GM19463 (cell line): Measurements from ENCODE around the gene PRKCG.
"Not testable (repeated sequence)": the region's sequence is repeated elsewhere in the genome, so short reads cannot be mapped to it uniquely, and the experiment has no call there.

ENCODE experiments used
- ATAC-seq: cut with Tn5 transposase; IDR thresholded peaks from one replicate; pipeline ENCODE4 v1.9.1; 2021; ENCODE audit warnings: mild to moderate bottlenecking, moderate library complexity; ENCODE audit not compliant: unreplicated experiment

The PRKCG gene

GRCh38 chr19:53881482-53882390 is at the start of gene PRKCG:
Gene PRKCG (plus strand): TSS chr19:53882197. CDS start chr19:53882495, 298 bp downstream.
- no peak for ATAC-seq

GRCh38 chr19:53832861-53833260 is 49.1 kb upstream of the PRKCG start:
- not testable (repeated sequence) for ATAC-seq

GRCh38 chr19:53838446-53838845 is 43.6 kb upstream of the PRKCG start:
- ATAC-seq = not testable (repeated sequence)

- ATAC-seq = not testable (repeated sequence)
These were observed 41.8 kb upstream of the PRKCG start for GRCh38 chr19:53840241-53840640.

GRCh38 chr19:53840914-53841313 is 41.1 kb upstream of the PRKCG start:
- ATAC-seq = not testable (repeated sequence)

GRCh38 chr19:53844849-53845246 is 37.1 kb upstream of the PRKCG start:
- no peak for ATAC-seq

GRCh38 chr19:53847555-53847954 is 34.4 kb upstream of the PRKCG start:
- ATAC-seq = no peak

- no peak for ATAC-seq
These were observed 32.7 kb upstream of the PRKCG start for GRCh38 chr19:53849237-53849676.

- no peak for ATAC-seq
These were observed 28.3 kb upstream of the PRKCG start for GRCh38 chr19:53853707-53854106.

GRCh38 chr19:53864308-53864836 is 17.6 kb upstream of the PRKCG start:
- no peak for ATAC-seq

- ATAC-seq = no peak
These were observed 16.5 kb upstream of the PRKCG start for GRCh38 chr19:53865523-53865917.

- ATAC-seq = no peak
These were observed 15.8 kb upstream of the PRKCG start for GRCh38 chr19:53865918-53866864.

GRCh38 chr19:53866865-53867224 is 15.2 kb upstream of the PRKCG start:
- ATAC-seq = no peak

- peak; percentile 60 for ATAC-seq
These were observed 14.5 kb upstream of the PRKCG start, which contains the start of gene MYADM for GRCh38 chr19:53867225-53868090. Gene MYADM (plus strand): TSS chr19:53867883. CDS start chr19:53873530, 5,647 bp downstream.

- no peak for ATAC-seq
These were observed 13.7 kb upstream of the PRKCG start for GRCh38 chr19:53868091-53868891.

- ATAC-seq = peak; percentile 47
These were observed 12.8 kb upstream of the PRKCG start for GRCh38 chr19:53868892-53869804.

GRCh38 chr19:53869805-53870484 is 12.1 kb upstream of the PRKCG start:
- not testable (repeated sequence) for ATAC-seq

- no peak for ATAC-seq
These were observed 11.5 kb upstream of the PRKCG start for GRCh38 chr19:53870485-53870844.
